ENCODE data around the gene DOLK.

Gene DOLK

DNA sequence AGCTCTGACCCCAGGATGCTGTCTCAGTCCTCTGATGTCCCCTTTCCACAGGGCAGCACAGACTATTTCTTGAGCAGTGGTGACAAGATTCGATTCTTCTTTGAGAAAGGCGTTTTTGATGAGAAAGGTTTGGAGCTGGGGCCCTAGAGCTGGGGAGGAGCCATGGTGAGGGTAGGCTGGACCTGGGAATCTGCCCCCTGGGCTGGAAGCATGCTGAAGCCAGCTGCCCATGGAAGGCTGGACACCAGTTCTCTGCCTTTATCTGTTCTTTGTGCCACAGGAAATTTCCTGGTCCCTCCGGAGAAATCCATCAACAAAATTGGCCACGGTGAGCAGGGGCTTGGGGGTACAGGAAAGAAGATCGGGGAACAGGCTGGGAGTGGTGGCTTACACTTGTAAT lies 13.7 kb downstream of the DOLK start:
- DNase-seq (ENCODE audit: low read depth in 2 of 2, low spot score in 1 of 2) = no peak

DNA sequence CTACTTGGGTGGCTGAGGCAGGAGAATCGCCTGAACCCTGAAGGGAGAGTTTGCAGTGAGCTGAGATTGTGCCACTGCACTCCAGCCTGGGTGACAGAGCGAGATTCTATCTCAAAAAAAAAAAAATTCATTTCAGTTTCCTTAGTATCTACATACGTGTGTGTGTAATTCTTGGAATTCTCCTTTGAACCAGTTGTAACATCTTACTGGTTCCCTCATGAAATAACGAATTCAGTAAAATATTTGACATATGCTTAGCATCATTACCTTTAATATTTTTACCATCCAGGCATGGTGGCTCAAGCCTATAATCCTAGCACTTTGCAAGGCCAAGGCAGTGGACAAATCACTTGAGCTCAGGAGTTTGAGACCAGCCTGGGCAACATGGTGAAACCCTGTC lies 17.8 kb downstream of the DOLK start:
- no peak for DNase-seq (ENCODE audit: low read depth in 2 of 2, low spot score in 1 of 2)

DNA sequence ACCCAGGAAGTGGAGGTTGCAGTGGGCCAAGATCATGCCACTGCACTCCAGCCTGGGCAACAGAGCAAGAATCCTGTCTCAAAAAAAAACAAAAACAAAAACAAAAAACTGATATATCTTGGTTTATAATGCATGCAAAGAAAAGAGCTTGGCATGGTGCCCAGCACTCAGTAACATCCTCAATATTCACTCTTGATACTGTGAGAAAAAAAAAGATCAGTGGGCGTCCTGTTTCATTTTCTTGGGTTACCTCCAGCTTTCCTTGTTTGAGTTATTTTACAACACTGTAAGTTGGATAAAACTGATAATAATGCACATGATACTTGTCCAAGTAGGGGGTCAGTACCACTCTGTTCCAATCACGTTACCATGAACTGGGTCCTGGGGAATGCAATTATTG lies 18.8 kb downstream of the DOLK start:
- DNase-seq (ENCODE audit: low read depth in 2 of 2, low spot score in 1 of 2) = no peak

DNA sequence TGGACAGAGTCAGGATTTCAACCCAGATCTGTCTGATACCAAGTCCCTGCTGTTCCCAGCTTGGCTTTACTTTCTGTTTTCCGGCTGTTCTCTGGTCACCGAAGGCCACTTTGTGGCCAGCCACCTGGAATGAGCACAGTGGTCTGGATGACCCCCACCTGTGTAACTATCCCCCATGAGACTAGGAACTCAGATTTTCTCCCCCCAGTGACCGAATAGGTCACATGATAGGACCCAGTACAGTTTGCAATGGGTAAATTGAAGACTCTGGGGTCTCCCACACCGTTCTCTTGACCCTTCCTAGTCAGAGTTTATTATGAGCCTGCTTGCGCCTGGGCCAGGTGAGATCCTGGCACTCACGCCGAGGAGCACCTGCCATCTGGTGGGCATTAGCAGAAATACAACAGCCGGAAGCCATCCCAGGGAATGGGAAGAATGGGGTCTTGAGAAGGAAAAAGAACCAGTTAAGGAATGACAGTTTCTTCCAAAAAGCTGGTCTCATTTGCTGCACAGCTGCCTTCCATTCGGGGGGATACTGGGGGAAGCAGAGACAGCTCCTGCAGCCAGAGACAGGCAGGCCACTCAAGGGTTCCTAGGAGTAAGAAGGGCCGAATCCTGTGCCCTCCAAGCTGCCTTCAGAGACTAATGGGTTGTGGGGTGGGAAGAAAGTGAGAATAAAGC lies 19.5 kb downstream of the DOLK start:
- DNase-seq (ENCODE audit: low read depth in 2 of 2, low spot score in 1 of 2) = peak in 1 of 2 donors; percentile 17

DNA sequence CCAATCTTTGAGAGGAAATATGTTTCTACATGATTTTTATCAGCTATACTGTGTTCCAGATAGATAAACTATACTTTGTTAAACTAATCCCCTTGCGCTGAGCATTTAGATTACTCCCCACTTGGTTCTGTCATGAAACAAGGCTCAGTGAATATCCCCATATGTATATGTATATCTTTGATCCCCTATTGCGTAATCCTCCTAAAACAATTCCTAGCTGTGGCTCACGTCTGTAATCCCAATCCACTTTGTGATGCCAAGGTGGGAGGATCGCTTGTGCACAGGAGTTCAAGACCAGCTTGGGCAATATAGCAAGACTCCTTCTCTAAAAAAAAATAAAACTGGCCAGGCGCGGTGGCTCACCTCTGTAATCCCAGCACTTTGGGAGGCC lies 23.9 kb downstream of the DOLK start:
- no peak for DNase-seq (ENCODE audit: low read depth in 2 of 2, low spot score in 1 of 2)

DNA sequence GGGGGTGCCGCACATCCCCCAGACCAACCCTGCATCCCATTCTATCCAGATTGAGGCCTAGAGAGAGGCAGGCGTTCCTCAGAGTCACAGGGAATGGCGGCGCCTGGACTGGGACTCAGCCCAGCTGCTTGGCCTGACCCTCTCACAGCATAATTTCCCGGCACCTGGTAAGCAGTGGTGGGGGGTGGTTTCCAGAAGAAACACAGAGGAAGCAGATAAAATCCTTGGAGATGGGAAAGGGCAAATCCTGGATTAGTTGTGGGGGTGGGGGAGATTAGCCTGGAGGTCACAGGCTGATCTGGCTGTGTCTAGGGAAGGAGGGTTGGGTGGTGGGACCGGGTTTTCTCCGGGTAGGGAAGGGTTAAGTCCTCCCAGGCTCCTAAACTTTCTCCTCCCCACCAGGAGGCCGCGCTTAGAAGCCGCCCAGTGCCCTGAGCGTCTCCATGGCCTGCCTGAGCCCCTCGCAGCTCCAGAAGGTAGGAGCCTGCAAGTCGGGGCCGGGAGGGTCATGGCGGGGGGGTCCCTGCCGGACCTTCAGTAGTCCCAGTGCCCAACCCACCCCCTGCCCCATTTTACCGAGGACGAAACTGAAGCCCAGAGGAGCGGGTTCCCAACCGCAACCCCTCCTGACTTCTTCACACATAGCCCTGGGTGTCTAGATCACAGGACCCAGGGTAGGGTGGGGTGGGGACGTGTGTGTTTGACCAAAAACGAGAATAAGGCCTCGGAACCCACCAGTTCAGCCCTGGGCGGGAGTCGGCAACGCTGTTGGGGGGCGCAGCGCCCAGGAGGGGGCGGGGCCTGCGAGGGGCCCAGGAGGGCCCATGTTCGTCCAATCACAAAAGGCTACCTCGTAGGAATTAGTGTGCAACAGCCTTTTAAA lies 25.3 kb downstream of the DOLK start:
- DNase-seq (ENCODE audit: low read depth in 2 of 2, low spot score in 1 of 2) = no peak

DNA sequence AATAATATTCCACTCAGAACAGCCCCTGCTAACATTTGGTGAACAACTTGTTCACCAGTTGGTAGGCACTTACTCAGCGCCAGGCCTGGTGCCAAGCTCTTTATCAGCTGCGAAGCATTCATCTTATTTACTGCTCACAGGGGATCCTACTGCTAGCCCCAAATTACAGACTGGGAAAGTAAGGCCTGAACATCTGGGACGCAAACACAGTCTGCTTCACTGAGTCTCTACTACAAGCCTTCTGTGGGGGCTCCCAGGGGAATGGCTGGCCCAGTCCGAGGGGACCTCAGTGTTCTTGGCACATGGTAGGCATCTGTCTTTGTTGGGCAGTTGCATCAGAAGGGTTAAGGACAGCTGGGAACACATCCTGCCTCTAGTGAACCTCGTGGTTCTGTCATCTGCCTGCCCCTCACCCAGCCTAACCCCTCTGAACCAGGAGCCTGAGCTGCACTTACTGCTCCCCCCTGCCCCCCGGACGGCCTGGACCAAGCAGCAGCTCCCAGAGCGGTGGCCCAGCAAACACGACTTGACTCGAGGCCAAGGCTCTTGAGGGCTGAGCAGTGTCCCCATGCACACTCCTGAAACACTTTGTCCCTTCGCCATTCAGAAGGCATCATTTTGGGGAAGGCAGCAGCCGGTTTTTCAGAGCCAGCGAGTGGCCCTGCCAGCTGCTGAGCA lies 26.9 kb downstream of the DOLK start, which contains the start of gene PHYHD1:
TSS of gene PHYHD1 (plus strand) at position 602 of the 678 bp plus-strand sequence. CDS start 1,342 bp downstream, outside the sequence.
- DNase-seq (ENCODE audit: low read depth in 2 of 2, low spot score in 1 of 2) = no peak

DNA sequence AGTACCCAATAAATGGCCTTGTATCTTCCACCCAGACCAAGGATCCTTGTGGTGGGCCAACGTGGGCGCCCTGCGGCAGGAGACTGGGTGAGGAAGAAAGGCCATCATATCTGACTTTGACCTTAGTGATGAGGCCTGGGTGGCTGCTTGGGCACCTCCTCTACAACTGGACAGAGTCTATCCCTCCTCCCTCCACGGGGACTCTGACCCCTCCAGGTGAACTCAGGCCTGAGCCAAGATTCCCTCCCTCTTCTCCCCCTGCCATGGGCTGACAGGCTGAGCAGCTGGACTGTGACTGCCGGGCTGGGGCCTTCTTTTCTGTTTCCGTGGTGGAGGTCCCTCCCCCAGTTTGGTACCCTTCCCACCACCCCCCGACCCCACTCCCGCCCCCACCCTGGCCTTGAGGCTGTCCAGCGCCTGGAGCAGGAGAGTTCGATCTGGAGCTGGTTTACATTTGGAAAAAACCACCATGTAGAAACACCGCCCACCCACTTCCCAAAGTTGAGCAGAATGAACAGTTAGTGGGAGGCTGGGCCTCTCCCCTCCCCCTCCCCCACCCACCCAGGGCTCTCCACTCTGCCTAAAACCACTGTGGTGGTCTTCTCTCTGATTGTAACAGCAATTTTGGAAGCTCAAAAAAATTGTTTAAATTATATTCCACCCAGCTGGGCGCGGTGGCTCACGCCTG lies 27.9 kb downstream of the DOLK start:
- no peak for DNase-seq (ENCODE audit: low read depth in 2 of 2, low spot score in 1 of 2)

DNA sequence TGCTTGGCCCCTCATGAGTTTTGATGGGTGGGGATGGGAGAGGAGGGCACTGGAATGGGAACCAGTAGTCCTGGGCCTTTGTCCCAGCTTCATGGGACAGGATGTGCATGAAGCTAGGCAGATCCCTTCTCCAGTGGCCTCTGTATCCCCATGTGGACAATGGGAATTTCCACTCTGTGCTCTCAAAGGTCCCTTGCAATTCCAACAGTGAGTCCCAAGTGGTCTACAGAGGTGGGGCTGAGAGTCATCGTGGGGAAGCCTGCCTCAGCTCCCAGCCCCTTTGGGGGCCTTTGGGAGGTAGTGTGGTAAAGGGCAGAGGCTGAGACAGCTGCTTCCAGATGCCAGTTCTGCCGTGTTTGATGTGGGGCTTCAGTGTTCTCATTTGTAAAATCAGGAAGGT lies 28.5 kb downstream of the DOLK start:
- DNase-seq (ENCODE audit: low read depth in 2 of 2, low spot score in 1 of 2) = no peak

DNA sequence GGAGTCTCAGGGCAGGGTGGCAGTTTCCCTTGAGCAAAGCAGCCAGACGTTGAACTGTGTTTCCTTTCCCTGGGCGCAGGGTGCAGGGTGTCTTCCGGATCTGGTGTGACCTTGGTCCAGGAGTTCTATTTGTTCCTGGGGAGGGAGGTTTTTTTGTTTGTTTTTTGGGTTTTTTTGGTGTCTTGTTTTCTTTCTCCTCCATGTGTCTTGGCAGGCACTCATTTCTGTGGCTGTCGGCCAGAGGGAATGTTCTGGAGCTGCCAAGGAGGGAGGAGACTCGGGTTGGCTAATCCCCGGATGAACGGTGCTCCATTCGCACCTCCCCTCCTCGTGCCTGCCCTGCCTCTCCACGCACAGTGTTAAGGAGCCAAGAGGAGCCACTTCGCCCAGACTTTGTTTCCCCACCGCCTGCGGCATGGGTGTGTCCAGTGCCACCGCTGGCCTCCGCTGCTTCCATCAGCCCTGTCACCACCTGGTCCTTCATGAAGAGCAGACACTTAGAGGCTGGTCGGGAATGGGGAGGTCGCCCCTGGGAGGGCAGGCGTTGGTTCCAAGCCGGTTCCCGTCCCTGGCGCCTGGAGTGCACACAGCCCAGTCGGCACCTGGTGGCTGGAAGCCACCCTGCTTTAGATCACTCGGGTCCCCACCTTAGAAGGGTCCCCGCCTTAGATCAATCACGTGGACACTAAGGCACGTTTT lies 30.1 kb downstream of the DOLK start:
- no peak for DNase-seq (ENCODE audit: low read depth in 2 of 2, low spot score in 1 of 2)

DNA sequence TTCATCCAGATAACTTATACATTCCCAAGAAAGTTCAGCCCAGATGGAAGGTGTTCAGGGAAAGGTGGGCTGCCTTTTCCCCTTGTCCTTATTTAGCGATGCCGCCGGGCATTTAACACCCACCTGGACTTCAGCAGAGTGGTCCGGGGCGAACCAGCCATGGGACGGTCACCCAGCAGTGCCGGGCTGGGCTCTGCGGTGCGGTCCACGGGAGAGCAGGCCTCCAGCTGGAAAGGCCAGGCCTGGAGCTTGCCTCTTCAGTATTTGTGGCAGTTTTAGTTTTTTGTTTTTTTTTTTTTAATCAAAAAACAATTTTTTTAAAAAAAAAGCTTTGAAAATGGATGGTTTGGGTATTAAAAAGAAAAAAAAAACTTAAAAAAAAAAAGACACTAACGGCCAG lies 30.7 kb downstream of the DOLK start:
- no peak for DNase-seq (ENCODE audit: low read depth in 2 of 2, low spot score in 1 of 2)

DNA sequence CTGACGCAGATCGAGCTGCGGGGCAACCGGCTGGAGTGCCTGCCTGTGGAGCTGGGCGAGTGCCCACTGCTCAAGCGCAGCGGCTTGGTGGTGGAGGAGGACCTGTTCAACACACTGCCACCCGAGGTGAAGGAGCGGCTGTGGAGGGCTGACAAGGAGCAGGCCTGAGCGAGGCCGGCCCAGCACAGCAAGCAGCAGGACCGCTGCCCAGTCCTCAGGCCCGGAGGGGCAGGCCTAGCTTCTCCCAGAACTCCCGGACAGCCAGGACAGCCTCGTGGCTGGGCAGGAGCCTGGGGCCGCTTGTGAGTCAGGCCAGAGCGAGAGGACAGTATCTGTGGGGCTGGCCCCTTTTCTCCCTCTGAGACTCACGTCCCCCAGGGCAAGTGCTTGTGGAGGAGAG lies 31.2 kb downstream of the DOLK start:
- DNase-seq (ENCODE audit: low read depth in 2 of 2, low spot score in 1 of 2) = no peak

DNA sequence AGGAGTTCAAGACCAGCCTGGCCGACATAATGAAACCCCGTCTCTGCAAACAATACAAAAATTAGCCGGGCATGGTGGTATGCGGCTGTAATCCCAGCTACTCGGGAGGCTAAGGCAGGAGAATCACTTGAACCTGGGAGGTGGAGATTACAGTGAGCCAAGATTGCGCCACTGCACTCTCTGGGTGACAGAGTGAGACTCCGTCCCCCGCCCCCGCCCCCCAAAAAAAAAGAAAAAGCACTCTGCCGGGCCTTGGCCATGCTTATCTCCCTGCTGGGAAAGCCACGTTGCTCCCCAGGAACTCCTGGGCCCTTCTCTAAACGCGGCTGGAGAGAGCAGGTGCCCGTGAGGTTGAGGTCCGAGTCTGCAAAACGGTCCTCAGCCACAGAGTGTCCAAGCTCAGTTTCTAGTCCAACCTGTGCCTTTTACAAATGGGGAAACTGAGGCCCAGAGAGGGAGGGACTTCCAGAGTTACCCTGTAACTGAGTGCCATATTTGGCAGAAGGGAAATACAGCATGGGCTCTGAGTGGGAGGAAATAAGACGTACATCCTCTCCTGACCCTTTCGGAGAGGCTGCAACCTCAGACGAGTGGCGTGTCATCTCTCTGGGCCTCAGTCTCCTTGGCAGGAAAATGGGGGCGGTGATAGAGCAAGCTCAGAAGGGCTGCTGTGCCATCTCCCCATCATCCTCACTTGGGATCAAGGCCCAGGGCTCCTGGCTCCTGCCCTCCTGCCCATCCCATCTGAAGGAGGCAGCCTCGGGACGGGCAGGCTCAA lies 33.2 kb downstream of the DOLK start:
- no peak for DNase-seq (ENCODE audit: low read depth in 2 of 2, low spot score in 1 of 2)

DNA sequence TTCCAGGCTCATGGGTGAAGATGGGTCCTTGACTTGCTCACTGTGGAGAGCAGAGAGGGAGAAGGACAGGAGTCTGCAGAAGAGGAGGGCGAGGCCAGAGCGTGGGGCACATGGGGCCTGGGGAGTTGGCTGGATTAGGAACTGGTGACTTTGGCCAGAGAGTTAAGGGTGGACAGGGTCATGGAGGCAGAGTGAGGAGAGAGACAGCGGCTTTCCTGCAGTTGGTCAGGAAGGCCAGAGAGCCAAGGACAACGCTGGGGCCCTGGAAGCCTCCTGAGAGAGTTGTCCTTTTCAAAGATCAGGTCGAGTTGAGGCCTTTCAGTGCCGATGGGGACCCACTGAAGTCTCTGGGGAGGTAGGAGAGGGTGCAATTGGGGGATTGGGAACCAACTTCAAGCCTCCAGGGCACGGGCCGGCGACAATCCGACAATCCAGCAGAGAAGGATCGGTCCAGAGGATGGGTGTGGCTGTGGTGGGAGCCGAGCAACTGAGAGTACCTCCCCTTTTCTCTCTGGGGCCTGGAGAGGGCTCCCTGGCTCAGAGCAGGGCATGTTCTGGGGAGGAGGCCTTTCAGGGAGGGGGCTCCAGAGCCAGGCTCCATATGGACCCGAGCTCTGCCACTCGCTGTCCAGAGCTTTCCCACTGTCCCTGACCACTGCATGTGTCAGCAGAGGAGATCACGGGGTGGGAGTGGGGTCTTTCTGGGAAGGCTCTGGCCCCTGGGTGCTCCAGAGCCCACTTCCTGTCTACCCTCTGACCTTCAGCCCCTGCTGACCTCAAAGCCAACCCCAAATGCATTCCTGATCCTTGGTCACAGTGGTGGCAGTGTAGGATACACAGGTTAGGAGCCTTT lies 34.1 kb downstream of the DOLK start:
- DNase-seq (ENCODE audit: low read depth in 2 of 2, low spot score in 1 of 2) = no peak

DNA sequence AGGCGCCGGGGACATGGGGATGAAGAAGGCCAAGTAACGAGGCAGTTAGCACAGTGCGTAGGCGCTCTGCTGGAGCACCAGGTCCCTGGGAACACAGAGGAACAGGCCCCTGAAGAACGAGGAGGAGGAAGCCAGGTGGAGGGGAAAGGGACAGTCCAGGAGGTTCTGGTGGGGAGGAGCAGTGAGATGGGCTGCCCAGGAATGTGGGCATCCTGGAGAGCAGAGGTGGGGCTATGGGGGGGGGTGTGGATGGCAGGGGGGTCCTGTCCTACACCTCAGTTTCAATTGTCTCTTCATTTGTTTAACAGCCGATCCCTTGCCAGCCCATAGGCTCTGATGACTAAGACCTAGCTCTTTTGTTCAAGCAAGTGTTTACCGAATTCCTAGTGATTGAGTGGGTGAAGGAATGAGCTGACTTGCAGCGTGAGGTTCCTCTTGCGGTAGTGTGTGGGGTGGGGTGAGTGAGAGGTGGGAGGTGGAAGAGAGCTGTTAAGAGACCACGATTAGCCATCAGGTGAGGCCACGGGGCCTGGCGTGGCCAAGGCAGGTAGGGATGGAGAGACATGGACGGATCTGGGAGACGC lies 35.0 kb downstream of the DOLK start:
- no peak for DNase-seq (ENCODE audit: low read depth in 2 of 2, low spot score in 1 of 2)

DNA sequence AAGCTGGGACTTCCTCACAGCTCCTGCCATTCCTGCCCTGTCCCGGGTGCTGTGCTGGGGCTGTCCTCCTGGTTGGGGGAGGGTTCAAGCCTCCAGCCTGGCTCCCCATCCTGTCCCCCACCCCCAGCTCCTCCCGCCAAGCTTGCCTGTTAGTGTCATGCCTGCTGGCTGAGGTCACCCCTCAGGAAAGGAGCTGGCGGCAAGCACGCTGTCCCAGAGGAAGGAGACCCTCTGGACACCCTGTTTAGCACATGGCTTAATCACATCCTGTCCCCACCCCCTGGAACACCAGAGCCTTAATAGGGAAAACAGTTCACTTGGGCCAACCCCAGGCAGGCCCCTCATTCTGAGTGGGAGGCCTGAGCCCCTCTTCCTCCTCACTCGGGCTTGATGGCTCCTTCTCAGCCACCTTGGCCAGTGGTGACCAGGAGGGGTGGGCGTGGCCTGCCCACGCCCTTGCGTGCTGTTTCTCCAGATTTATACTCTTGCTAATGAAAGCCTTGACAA lies 35.8 kb downstream of the DOLK start:
- no peak for DNase-seq (ENCODE audit: low read depth in 2 of 2, low spot score in 1 of 2)

DNA sequence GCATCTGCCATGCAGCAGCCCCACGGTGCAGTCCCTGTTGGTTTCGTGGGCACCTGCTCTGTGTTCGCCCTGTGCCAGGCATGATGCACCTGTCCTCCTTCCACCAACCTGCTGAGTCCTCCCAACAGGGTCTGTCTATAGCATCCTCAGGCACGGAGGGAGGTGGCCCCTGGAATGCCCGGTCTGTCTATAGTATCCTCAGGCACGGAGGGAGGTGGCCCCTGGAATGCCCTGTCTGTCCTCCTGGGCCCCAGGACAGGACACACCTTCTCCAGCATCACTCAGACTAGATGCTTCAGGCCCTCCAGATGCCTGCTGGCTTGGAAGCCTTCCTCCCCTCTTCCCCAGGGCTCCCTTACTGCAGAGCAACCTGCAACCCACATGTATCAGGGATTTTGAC lies 36.5 kb downstream of the DOLK start:
- DNase-seq (ENCODE audit: low read depth in 2 of 2, low spot score in 1 of 2) = no peak

DNA sequence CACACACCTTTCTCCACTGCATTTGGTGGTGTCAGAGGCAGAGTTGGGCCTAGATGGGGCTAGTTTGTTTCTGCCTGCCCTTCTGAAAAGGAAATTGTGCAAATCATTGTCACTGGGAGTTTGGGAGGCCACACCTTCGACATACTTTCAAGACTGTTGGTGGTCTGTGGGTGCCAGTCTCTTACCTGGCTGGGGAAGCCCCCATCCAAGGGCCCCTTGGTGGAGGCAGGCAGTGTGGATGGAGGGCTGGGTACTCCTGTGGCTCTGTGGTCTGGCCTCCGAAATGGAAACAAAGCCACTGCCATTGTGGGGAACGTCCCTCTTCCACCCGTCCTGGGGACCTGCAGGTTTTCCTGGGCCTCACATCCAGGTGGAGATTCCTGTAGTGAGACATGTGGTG lies 37.5 kb downstream of the DOLK start:
- no peak for DNase-seq (ENCODE audit: low read depth in 2 of 2, low spot score in 1 of 2)

DNA sequence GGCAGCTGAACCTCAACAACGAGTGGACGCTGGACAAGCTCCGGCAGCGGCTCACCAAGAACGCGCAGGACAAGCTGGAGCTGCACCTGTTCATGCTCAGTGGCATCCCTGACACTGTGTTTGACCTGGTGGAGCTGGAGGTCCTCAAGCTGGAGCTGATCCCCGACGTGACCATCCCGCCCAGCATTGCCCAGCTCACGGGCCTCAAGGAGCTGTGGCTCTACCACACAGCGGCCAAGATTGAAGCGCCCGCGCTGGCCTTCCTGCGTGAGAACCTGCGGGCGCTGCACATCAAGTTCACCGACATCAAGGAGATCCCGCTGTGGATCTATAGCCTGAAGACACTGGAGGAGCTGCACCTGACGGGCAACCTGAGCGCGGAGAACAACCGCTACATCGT lies 39.0 kb downstream of the DOLK start:
- no peak for DNase-seq (ENCODE audit: low read depth in 2 of 2, low spot score in 1 of 2)
